ENCODE measurements around the gene ME2.
"Not testable (repeated sequence)": the region's sequence is repeated elsewhere in the genome, so short reads cannot be mapped to it uniquely, and the experiment has no call there.

Gene ME2

GRCh38 chr18:50937183-50937582 lies 58.3 kb downstream of the ME2 start:
- H3K27ac ChIP-seq (ENCODE audit: low read depth, low read length) = no peak overlapping the region
- H3K9ac ChIP-seq (ENCODE audit: low read depth in 1 of 2, low read length in 2 of 2) = no peak overlapping the region
- no peaks in the 10 kb centered on the region for H3K9me3 ChIP-seq (ENCODE audit: control insufficient read depth in 1 of 2, low read length in 2 of 2)
- H3K4me1 ChIP-seq (ENCODE audit: control insufficient read depth in 1 of 2, insufficient read depth in 2 of 2, low read length in 2 of 2) = no peaks in the 10 kb centered on the region
- no peaks in the 10 kb centered on the region for H3K27me3 ChIP-seq (ENCODE audit: control insufficient read depth in 1 of 2, insufficient read depth in 2 of 2, low read length in 2 of 2)
- H3K36me3 ChIP-seq (ENCODE audit: control insufficient read depth in 1 of 2, insufficient read depth in 2 of 2, low read length in 2 of 2) = peaks cover 5 to 21% of the 10 kb centered on the region in 2 donors
- no peak overlapping the region for H3K4me3 ChIP-seq (ENCODE audit: low read depth in 1 of 2, low read length in 2 of 2)

- no peak overlapping the region for H3K9ac ChIP-seq (ENCODE audit: low read depth in 1 of 2, low read length in 2 of 2)
- peaks cover 5 to 19% of the 10 kb centered on the region in 2 donors for H3K36me3 ChIP-seq (ENCODE audit: control insufficient read depth in 1 of 2, insufficient read depth in 2 of 2, low read length in 2 of 2)
- no peaks in the 10 kb centered on the region for H3K27me3 ChIP-seq (ENCODE audit: control insufficient read depth in 1 of 2, insufficient read depth in 2 of 2, low read length in 2 of 2)
- H3K4me1 ChIP-seq (ENCODE audit: control insufficient read depth in 1 of 2, insufficient read depth in 2 of 2, low read length in 2 of 2) = no peaks in the 10 kb centered on the region
- H3K27ac ChIP-seq (ENCODE audit: low read depth, low read length) = no peak overlapping the region
- no peak overlapping the region for H3K4me3 ChIP-seq (ENCODE audit: low read depth in 1 of 2, low read length in 2 of 2)
- no peaks in the 10 kb centered on the region for H3K9me3 ChIP-seq (ENCODE audit: control insufficient read depth in 1 of 2, low read length in 2 of 2)
Observed at GRCh38 chr18:50938912-50939311, 60.0 kb downstream of the ME2 start.

GRCh38 chr18:50944245-50944932 lies 65.5 kb downstream of the ME2 start:
- no peaks in the 10 kb centered on the region for H3K4me1 ChIP-seq (ENCODE audit: control insufficient read depth in 1 of 2, insufficient read depth in 2 of 2, low read length in 2 of 2)
- H3K9ac ChIP-seq (ENCODE audit: low read depth in 1 of 2, low read length in 2 of 2) = no peak overlapping the region
- H3K27ac ChIP-seq (ENCODE audit: low read depth, low read length) = no peak overlapping the region
- no peaks in the 10 kb centered on the region for H3K9me3 ChIP-seq (ENCODE audit: control insufficient read depth in 1 of 2, low read length in 2 of 2)
- peaks cover 12 to 28% of the 10 kb centered on the region in 2 donors for H3K36me3 ChIP-seq (ENCODE audit: control insufficient read depth in 1 of 2, insufficient read depth in 2 of 2, low read length in 2 of 2)
- no peaks in the 10 kb centered on the region for H3K27me3 ChIP-seq (ENCODE audit: control insufficient read depth in 1 of 2, insufficient read depth in 2 of 2, low read length in 2 of 2)
- H3K4me3 ChIP-seq (ENCODE audit: low read depth in 1 of 2, low read length in 2 of 2) = no peak overlapping the region

- not testable (repeated sequence) for H3K9ac ChIP-seq (ENCODE audit: low read depth in 1 of 2, low read length in 2 of 2); H3K27me3 ChIP-seq (ENCODE audit: control insufficient read depth in 1 of 2, insufficient read depth in 2 of 2, low read length in 2 of 2); H3K27ac ChIP-seq (ENCODE audit: low read depth, low read length); H3K4me3 ChIP-seq (ENCODE audit: low read depth in 1 of 2, low read length in 2 of 2); H3K9me3 ChIP-seq (ENCODE audit: control insufficient read depth in 1 of 2, low read length in 2 of 2); H3K4me1 ChIP-seq (ENCODE audit: control insufficient read depth in 1 of 2, insufficient read depth in 2 of 2, low read length in 2 of 2)
- H3K36me3 ChIP-seq (ENCODE audit: control insufficient read depth in 1 of 2, insufficient read depth in 2 of 2, low read length in 2 of 2) = peaks cover 6 to 19% of the 10 kb centered on the region in 2 donors
Observed at GRCh38 chr18:50945918-50946317, 67.0 kb downstream of the ME2 start.

- no peak overlapping the region for H3K27ac ChIP-seq (ENCODE audit: low read depth, low read length)
- peaks cover 6 to 19% of the 10 kb centered on the region in 2 donors for H3K36me3 ChIP-seq (ENCODE audit: control insufficient read depth in 1 of 2, insufficient read depth in 2 of 2, low read length in 2 of 2)
- no peaks in the 10 kb centered on the region for H3K27me3 ChIP-seq (ENCODE audit: control insufficient read depth in 1 of 2, insufficient read depth in 2 of 2, low read length in 2 of 2)
- no peak overlapping the region for H3K4me3 ChIP-seq (ENCODE audit: low read depth in 1 of 2, low read length in 2 of 2)
- H3K4me1 ChIP-seq (ENCODE audit: control insufficient read depth in 1 of 2, insufficient read depth in 2 of 2, low read length in 2 of 2) = no peaks in the 10 kb centered on the region
- no peak overlapping the region for H3K9ac ChIP-seq (ENCODE audit: low read depth in 1 of 2, low read length in 2 of 2)
- H3K9me3 ChIP-seq (ENCODE audit: control insufficient read depth in 1 of 2, low read length in 2 of 2) = no peaks in the 10 kb centered on the region
Observed at GRCh38 chr18:50947899-50948298, 69.0 kb downstream of the ME2 start.

- H3K4me3 ChIP-seq (ENCODE audit: low read depth in 1 of 2, low read length in 2 of 2) = no peak overlapping the region
- H3K9ac ChIP-seq (ENCODE audit: low read depth in 1 of 2, low read length in 2 of 2) = no peak overlapping the region
- H3K27me3 ChIP-seq (ENCODE audit: control insufficient read depth in 1 of 2, insufficient read depth in 2 of 2, low read length in 2 of 2) = no peaks in the 10 kb centered on the region
- no peak overlapping the region for H3K27ac ChIP-seq (ENCODE audit: low read depth, low read length)
- no peaks in the 10 kb centered on the region for H3K9me3 ChIP-seq (ENCODE audit: control insufficient read depth in 1 of 2, low read length in 2 of 2)
- no peaks in the 10 kb centered on the region for H3K4me1 ChIP-seq (ENCODE audit: control insufficient read depth in 1 of 2, insufficient read depth in 2 of 2, low read length in 2 of 2)
- peaks cover 6 to 9% of the 10 kb centered on the region in 2 donors for H3K36me3 ChIP-seq (ENCODE audit: control insufficient read depth in 1 of 2, insufficient read depth in 2 of 2, low read length in 2 of 2)
Observed at GRCh38 chr18:50949185-50949584, 70.3 kb downstream of the ME2 start.

GRCh38 chr18:50950626-50951025 lies 71.7 kb downstream of the ME2 start:
- Histone ChIP-seq H3K27me3 (ENCODE audit: control insufficient read depth in 1 of 2, insufficient read depth in 2 of 2, low read length in 2 of 2) (no peaks in the 10 kb centered on the region), H3K4me1 (ENCODE audit: control insufficient read depth in 1 of 2, insufficient read depth in 2 of 2, low read length in 2 of 2) (no peaks in the 10 kb centered on the region), H3K9me3 (ENCODE audit: control insufficient read depth in 1 of 2, low read length in 2 of 2) (no peaks in the 10 kb centered on the region), H3K9ac (ENCODE audit: low read depth in 1 of 2, low read length in 2 of 2) (no peak overlapping the region), H3K4me3 (ENCODE audit: low read depth in 1 of 2, low read length in 2 of 2) (no peak overlapping the region), H3K36me3 (ENCODE audit: control insufficient read depth in 1 of 2, insufficient read depth in 2 of 2, low read length in 2 of 2) (peaks cover 4 to 6% of the 10 kb centered on the region in 2 donors), H3K27ac (ENCODE audit: low read depth, low read length) (no peak overlapping the region)

- Histone ChIP-seq H3K4me1 (ENCODE audit: control insufficient read depth in 1 of 2, insufficient read depth in 2 of 2, low read length in 2 of 2) (peaks cover 0 to 3% of the 10 kb centered on the region in 2 donors), H3K27me3 (ENCODE audit: control insufficient read depth in 1 of 2, insufficient read depth in 2 of 2, low read length in 2 of 2) (no peaks in the 10 kb centered on the region), H3K9ac (ENCODE audit: low read depth in 1 of 2, low read length in 2 of 2) (no peak overlapping the region), H3K27ac (ENCODE audit: low read depth, low read length) (no peak overlapping the region), H3K4me3 (ENCODE audit: low read depth in 1 of 2, low read length in 2 of 2) (no peak overlapping the region), H3K9me3 (ENCODE audit: control insufficient read depth in 1 of 2, low read length in 2 of 2) (no peaks in the 10 kb centered on the region), H3K36me3 (ENCODE audit: control insufficient read depth in 1 of 2, insufficient read depth in 2 of 2, low read length in 2 of 2) (no peaks in the 10 kb centered on the region)
Observed at GRCh38 chr18:50953822-50954221, 74.9 kb downstream of the ME2 start.

GRCh38 chr18:50955253-50955652 lies 76.3 kb downstream of the ME2 start:
- H3K4me3 ChIP-seq (ENCODE audit: low read depth in 1 of 2, low read length in 2 of 2) = no peak overlapping the region
- H3K27me3 ChIP-seq (ENCODE audit: control insufficient read depth in 1 of 2, insufficient read depth in 2 of 2, low read length in 2 of 2) = no peaks in the 10 kb centered on the region
- H3K36me3 ChIP-seq (ENCODE audit: control insufficient read depth in 1 of 2, insufficient read depth in 2 of 2, low read length in 2 of 2) = no peaks in the 10 kb centered on the region

GRCh38 chr18:50956116-50956515 lies 77.2 kb downstream of the ME2 start:
- Histone ChIP-seq H3K4me3 (ENCODE audit: low read depth in 1 of 2, low read length in 2 of 2) (no peak overlapping the region), H3K9ac (ENCODE audit: low read depth in 1 of 2, low read length in 2 of 2) (no peak overlapping the region), H3K9me3 (ENCODE audit: control insufficient read depth in 1 of 2, low read length in 2 of 2) (peaks cover 0 to 5% of the 10 kb centered on the region in 2 donors), H3K27me3 (ENCODE audit: control insufficient read depth in 1 of 2, insufficient read depth in 2 of 2, low read length in 2 of 2) (no peaks in the 10 kb centered on the region), H3K4me1 (ENCODE audit: control insufficient read depth in 1 of 2, insufficient read depth in 2 of 2, low read length in 2 of 2) (peaks cover 0 to 3% of the 10 kb centered on the region in 2 donors), H3K36me3 (ENCODE audit: control insufficient read depth in 1 of 2, insufficient read depth in 2 of 2, low read length in 2 of 2) (no peaks in the 10 kb centered on the region), H3K27ac (ENCODE audit: low read depth, low read length) (no peak overlapping the region)

More at GRCh38 chr18:50955253-50955652, 76.3 kb downstream of the ME2 start:
- Histone ChIP-seq H3K4me1 (ENCODE audit: control insufficient read depth in 1 of 2, insufficient read depth in 2 of 2, low read length in 2 of 2) (peaks cover 0 to 3% of the 10 kb centered on the region in 2 donors), H3K27ac (ENCODE audit: low read depth, low read length) (no peak overlapping the region), H3K9ac (ENCODE audit: low read depth in 1 of 2, low read length in 2 of 2) (no peak overlapping the region), H3K9me3 (ENCODE audit: control insufficient read depth in 1 of 2, low read length in 2 of 2) (no peaks in the 10 kb centered on the region)

All from duodenal mucosa (tissue), 2 donors.